CD4-positive, alpha-beta memory T cell (primary cell): ENCODE measurements around the gene FRMD4A. TPM values are rescaled to one million over a fixed set of nuclear protein-coding genes. Genes with fewer than 3 reads are reported as not detected.
A peak's percentile ranks its signal among the peaks of the same experiment; 100 is the strongest.

ENCODE experiments used
- CTCF ChIA-PET: fragments of 350-600 bp; sonication (Branson Sonifier 250); formaldehyde crosslinking; loops from one replicate; lab custom pipeline; 2021; ENCODE audit warnings: inconsistent platforms; ENCODE audit not compliant: partially characterized antibody; lab: Charles Lee
- POLR2A ChIA-PET: fragments of 350-600 bp; sonication (Branson Sonifier 250); formaldehyde crosslinking; loops from one replicate; lab custom pipeline; 2021; ENCODE audit not compliant: partially characterized antibody; lab: Charles Lee
- DNase-seq, 5 donors: peaks; one replicate each; pipeline versions ENCODE4 v3.0.0 to v3.0.0-alpha.2; 2020 to 2022; ENCODE audit warnings: mixed read lengths in 1 of 5
- H3K27ac ChIP-seq: one replicate; pipeline ENCODE4 v1.7.0; 2013; ENCODE audit warnings: low read depth, low read length
- H3K27me3 ChIP-seq: 2 replicates; pipeline ENCODE4 v1.7.0; 2013; ENCODE audit warnings: mild to moderate bottlenecking, low read length, moderate library complexity; ENCODE audit not compliant: insufficient read depth
- H3K36me3 ChIP-seq: 2 replicates; pipeline ENCODE4 v1.7.0; 2013; ENCODE audit warnings: mild to moderate bottlenecking, low read length, moderate library complexity; ENCODE audit not compliant: insufficient read depth
- H3K4me1 ChIP-seq: 2 replicates; pipeline ENCODE4 v1.7.0; 2013; ENCODE audit warnings: mild to moderate bottlenecking, low read length, moderate library complexity; ENCODE audit not compliant: insufficient read depth
- H3K4me3 ChIP-seq, 2 donors: one replicate each; pipeline ENCODE4 v1.7.0; 2013; ENCODE audit warnings: low read length in 2 of 2, mild to moderate bottlenecking in 1 of 2
- H3K9me3 ChIP-seq, 2 donors: one replicate each; pipeline ENCODE4 v1.7.0; 2013; ENCODE audit warnings: low read length in 2 of 2, control low read depth in 1 of 2; ENCODE audit not compliant: control insufficient read depth in 1 of 2
- H3K27ac Mint-ChIP-seq, 7 donors: one replicate each; pipeline ENCODE4 v1.8.0; 2020 to 2021; ENCODE audit warnings: mixed read lengths in 7 of 7, mild to moderate bottlenecking in 6 of 7, inconsistent platforms in 3 of 7, moderate library complexity in 3 of 7
- H3K27me3 Mint-ChIP-seq, 2 donors: one replicate each; pipeline ENCODE4 v1.8.0; 2020 to 2021; ENCODE audit warnings: mixed read lengths in 2 of 2
- H3K36me3 Mint-ChIP-seq, 2 donors: one replicate each; pipeline ENCODE4 v1.8.0; 2020 to 2021; ENCODE audit warnings: mixed read lengths in 2 of 2, inconsistent platforms in 1 of 2, mild to moderate bottlenecking in 1 of 2
- H3K4me1 Mint-ChIP-seq, 4 donors: one replicate each; pipeline ENCODE4 v1.8.0; 2020 to 2021; ENCODE audit warnings: mixed read lengths in 4 of 4, mild to moderate bottlenecking in 1 of 4
- H3K4me3 Mint-ChIP-seq, 8 donors: one replicate each; pipeline ENCODE4 v1.8.0; 2020 to 2021; ENCODE audit warnings: mixed read lengths in 8 of 8, mild to moderate bottlenecking in 7 of 8, moderate library complexity in 6 of 8, inconsistent platforms in 3 of 8
- H3K9me3 Mint-ChIP-seq, 8 donors: one replicate each; pipeline ENCODE4 v1.8.0; 2020 to 2021; ENCODE audit warnings: mixed read lengths in 8 of 8, mild to moderate bottlenecking in 5 of 8, inconsistent platforms in 3 of 8, moderate library complexity in 1 of 8
- intact Hi-C: fragments of 100-400 bp; cut with micrococcal nuclease; formaldehyde crosslinking; loops from one replicate; pipeline ENCODE4 v1.15.1; 2023
- polyA plus RNA-seq, 2 donors: library from polyadenylated mRNA; unstranded; fragments of 300-500 nt; fragmentation: Illumina TruSeq; gene quantifications; one replicate each; pipeline ENCODE4 v1.2.3, GENCODE V29; 2021
- total RNA-seq, 2 experiments: library from RNA; stranded (reverse); gene quantifications; one replicate each; pipeline ENCODE4 v1.2.3, GENCODE V29; 2021

Gene FRMD4A
- total and polyA plus RNA-seq, 4 experiments from 2014 or later: 0.89 to 2.4 (median 1.9) TPM; not detected in 1

GRCh38 chr10:13815756-13816155 lies 515.0 kb downstream of the FRMD4A start:
- H3K9me3 ChIP-seq: no peaks in the 10 kb centered on the region
- no peaks in the 10 kb centered on the region for H3K27me3 ChIP-seq
- H3K36me3 ChIP-seq: no peaks in the 10 kb centered on the region
- H3K4me3 ChIP-seq: no peak overlapping the region
- no peak overlapping the region for H3K27ac ChIP-seq
- intact Hi-C loops: no loop called here
- no peak overlapping the region for H3K27ac Mint-ChIP-seq
- H3K4me3 Mint-ChIP-seq: no peak overlapping the region
- peaks cover 3 to 9% of the 10 kb centered on the region in 2 donors for H3K36me3 Mint-ChIP-seq
- ChIA-PET POLR2A (no interaction called here), CTCF (interaction anchor here (1.1 kb wide), 1 partner anchor 12 kb away, joined by 3 read pairs; no protein-coding TSS in a partner anchor)
- H3K4me1 ChIP-seq: peaks cover 10% of the 10 kb centered on the region
- H3K27me3 Mint-ChIP-seq: no peaks in the 10 kb centered on the region
- H3K9me3 Mint-ChIP-seq: peaks cover 2 to 16% (median 9%) of the 10 kb centered on the region in 8 donors
- peaks cover 6 to 11% (median 9%) of the 10 kb centered on the region in 4 donors for H3K4me1 Mint-ChIP-seq
- DNase-seq: no peak

DNA sequence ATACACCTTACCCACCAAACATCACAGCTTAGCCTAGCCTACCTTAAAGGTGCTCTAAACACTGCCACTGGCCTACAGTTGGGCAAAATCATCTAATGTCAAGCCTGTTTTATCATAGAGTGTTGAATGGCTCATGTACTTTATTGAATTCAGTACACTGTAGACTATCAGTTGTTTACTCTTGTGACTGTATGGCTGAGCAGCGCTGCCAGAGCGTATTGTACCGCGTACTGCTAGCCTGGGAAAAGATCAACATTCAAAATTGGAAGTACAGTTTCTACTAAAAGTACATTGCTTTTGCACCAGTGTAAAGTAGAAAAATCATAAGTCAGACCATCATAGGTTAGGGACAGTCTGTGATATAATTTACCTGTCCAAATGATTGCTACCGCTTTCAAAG lies 517.2 kb downstream of the FRMD4A start:
- Histone ChIP-seq H3K27ac (no peak overlapping the region), H3K27me3 (no peaks in the 10 kb centered on the region), H3K4me1 (peaks cover 7% of the 10 kb centered on the region), H3K4me3 (no peak overlapping the region), H3K9me3 (no peaks in the 10 kb centered on the region), H3K36me3 (no peaks in the 10 kb centered on the region)
- Mint-ChIP-seq H3K36me3 (peaks cover 3 to 9% of the 10 kb centered on the region in 2 donors), H3K27me3 (no peaks in the 10 kb centered on the region), H3K4me1 (peaks cover 4 to 17% (median 9%) of the 10 kb centered on the region in 4 donors), H3K4me3 (no peak overlapping the region), H3K9me3 (peaks cover 2 to 14% (median 5%) of the 10 kb centered on the region in 8 donors), H3K27ac (no peak overlapping the region)
- DNase-seq: no peak
- CTCF ChIA-PET: no interaction called here
- intact Hi-C loops: no loop called here
- POLR2A ChIA-PET: no interaction called here

- H3K36me3 ChIP-seq: no peaks in the 10 kb centered on the region
- Mint-ChIP-seq H3K9me3 (peaks cover 0 to 14% (median 4%) of the 10 kb centered on the region in 8 donors), H3K36me3 (peaks cover 3 to 5% of the 10 kb centered on the region in 2 donors), H3K4me1 (peaks cover 4 to 17% (median 9%) of the 10 kb centered on the region in 4 donors), H3K4me3 (no peak overlapping the region), H3K27ac (no peak overlapping the region), H3K27me3 (no peaks in the 10 kb centered on the region)
- CTCF ChIA-PET: interaction anchor here (1.1 kb wide), 1 partner anchor 385 kb away, joined by 3 read pairs; no protein-coding TSS in a partner anchor
- POLR2A ChIA-PET: no interaction called here
- no peak overlapping the region for H3K27ac ChIP-seq
- H3K4me3 ChIP-seq: no peak overlapping the region
- DNase-seq: no peak
- H3K27me3 ChIP-seq: no peaks in the 10 kb centered on the region
- H3K9me3 ChIP-seq: no peaks in the 10 kb centered on the region
- intact Hi-C loops: no loop called here
- peaks cover 7% of the 10 kb centered on the region for H3K4me1 ChIP-seq
Observed at GRCh38 chr10:13812804-13813203, 517.9 kb downstream of the FRMD4A start.

- no peak for DNase-seq
- H3K36me3 ChIP-seq: no peaks in the 10 kb centered on the region
- H3K4me1 ChIP-seq: peaks cover 10% of the 10 kb centered on the region
- no peaks in the 10 kb centered on the region for H3K36me3 Mint-ChIP-seq
- intact Hi-C loops: no loop called here
- H3K27me3 Mint-ChIP-seq: no peaks in the 10 kb centered on the region
- POLR2A ChIA-PET: no interaction called here
- no peak overlapping the region for H3K4me3 ChIP-seq
- peaks cover 7 to 21% (median 12%) of the 10 kb centered on the region in 4 donors for H3K4me1 Mint-ChIP-seq
- CTCF ChIA-PET: interaction anchor here (0.6 kb wide), 1 partner anchor 1139 kb away, joined by 4 read pairs; no protein-coding TSS in a partner anchor
- no peak overlapping the region for H3K4me3 Mint-ChIP-seq
- no peaks in the 10 kb centered on the region for H3K9me3 Mint-ChIP-seq
- H3K27me3 ChIP-seq: no peaks in the 10 kb centered on the region
- H3K9me3 ChIP-seq: no peaks in the 10 kb centered on the region
- H3K27ac Mint-ChIP-seq: no peak overlapping the region
- H3K27ac ChIP-seq: no peak overlapping the region
Observed at GRCh38 chr10:13810568-13810967, 520.2 kb downstream of the FRMD4A start.

DNA sequence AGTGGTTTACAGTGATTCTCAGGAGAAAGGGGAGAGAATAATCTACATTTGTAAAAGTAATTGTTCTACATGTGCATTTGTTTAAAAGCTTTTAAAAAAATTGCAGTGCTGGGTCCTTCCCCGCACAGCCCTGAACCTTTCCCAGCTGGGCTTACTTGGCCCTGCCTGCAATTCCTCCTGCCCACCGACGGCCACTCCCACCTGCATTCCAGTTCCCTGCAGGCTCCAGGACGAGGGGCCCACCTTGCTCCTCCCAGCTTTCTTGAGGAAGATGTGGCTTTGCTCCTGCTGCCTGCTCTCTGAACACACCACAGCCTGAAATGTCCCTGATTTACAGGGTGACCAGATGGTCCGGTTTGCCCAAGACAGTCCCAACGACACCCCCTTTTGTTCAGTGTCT lies 521.3 kb downstream of the FRMD4A start:
- intact Hi-C loops: no loop called here
- Mint-ChIP-seq H3K4me1 (peaks cover 7 to 21% (median 12%) of the 10 kb centered on the region in 4 donors), H3K27ac (peak overlapping the region in 3 of 7 donors; percentile 5 to 87 (median 70)), H3K36me3 (no peaks in the 10 kb centered on the region), H3K9me3 (no peaks in the 10 kb centered on the region), H3K4me3 (no peak overlapping the region), H3K27me3 (no peaks in the 10 kb centered on the region)
- no peak for DNase-seq
- no peaks in the 10 kb centered on the region for H3K36me3 ChIP-seq
- peaks cover 10% of the 10 kb centered on the region for H3K4me1 ChIP-seq
- no peak overlapping the region for H3K4me3 ChIP-seq
- ChIA-PET CTCF (no interaction called here), POLR2A (no interaction called here)
- no peaks in the 10 kb centered on the region for H3K27me3 ChIP-seq
- no peaks in the 10 kb centered on the region for H3K9me3 ChIP-seq
- no peak overlapping the region for H3K27ac ChIP-seq

DNA sequence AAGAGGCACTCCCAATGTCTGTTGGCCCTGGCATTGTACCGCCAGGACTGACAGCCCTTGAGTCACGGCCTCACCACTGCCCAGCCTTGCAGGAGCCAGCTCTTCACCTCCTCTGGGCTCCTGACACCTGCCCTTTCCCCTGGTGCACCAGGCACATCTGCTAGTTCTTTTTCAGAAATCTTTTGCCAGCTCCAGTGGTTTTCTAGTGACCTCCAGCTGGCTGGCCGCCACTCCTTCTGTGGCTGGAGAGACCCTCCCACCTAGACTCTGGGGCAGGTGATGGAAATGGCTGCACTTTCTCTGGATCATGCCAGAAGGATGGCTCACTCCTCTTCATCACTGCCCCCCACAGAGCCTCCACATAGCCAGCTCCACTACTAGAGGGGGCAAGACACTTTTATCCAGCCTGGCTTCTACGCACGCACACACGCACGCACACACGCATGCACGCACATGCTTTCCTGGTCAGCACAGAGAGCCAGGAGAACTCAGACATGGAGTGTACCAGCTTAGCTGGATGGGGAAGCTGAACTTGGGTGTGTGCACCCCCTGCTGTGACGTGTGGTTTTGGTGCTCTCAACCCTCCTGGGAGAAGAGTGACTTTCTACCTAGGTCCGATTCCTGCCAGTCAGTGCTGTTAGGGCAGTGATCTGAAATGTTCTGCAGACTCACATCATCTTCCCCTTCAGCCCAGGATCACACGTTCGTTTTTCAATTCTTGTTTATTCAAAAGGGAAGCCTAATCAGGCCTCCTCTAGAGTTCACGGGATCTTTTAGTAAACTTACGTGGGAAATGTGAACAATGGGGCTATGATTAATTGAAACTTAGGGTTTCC lies 522.0 kb downstream of the FRMD4A start:
- CTCF ChIA-PET: no interaction called here

DNA sequence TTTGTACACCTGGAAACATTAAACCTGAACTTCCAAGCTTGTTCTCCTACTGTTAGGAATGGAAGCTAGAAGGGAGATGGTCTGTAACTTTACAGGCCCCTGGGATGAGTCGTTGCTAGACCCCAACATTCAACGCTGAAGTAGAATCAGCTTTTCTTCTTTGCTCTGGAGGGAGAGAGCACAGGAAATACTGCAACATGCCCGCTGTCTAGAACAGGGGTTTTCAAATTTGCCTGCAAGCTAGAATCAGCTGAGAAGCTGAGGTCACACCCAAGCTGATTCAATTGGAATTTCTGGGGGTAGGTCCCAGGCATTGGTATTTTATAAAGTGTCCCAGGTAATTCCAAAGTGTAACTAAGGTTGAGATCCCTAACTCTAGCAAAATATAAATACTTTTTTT lies 524.3 kb downstream of the FRMD4A start:
- Histone ChIP-seq H3K9me3 (no peaks in the 10 kb centered on the region), H3K27ac (no peak overlapping the region), H3K4me1 (peaks cover 10% of the 10 kb centered on the region), H3K4me3 (no peak overlapping the region), H3K36me3 (no peaks in the 10 kb centered on the region), H3K27me3 (no peaks in the 10 kb centered on the region)
- Mint-ChIP-seq H3K4me3 (no peak overlapping the region), H3K36me3 (no peaks in the 10 kb centered on the region), H3K27ac (peak overlapping the region in 2 of 7 donors; percentile 37 to 55), H3K27me3 (peaks cover 0 to 2% of the 10 kb centered on the region in 2 donors), H3K9me3 (no peaks in the 10 kb centered on the region), H3K4me1 (peaks cover 6 to 20% (median 13%) of the 10 kb centered on the region in 4 donors)
- POLR2A ChIA-PET: no interaction called here
- no peak for DNase-seq
- CTCF ChIA-PET: interaction anchor here (1.4 to 1.7 kb wide), 2 partner anchors 19 to 22 kb away, joined by 4 to 5 read pairs; no protein-coding TSS in a partner anchor
- intact Hi-C loops: no loop called here

More for the DNA sequence above, 522.0 kb downstream of the FRMD4A start:
- Histone ChIP-seq H3K4me3 (no peak overlapping the region), H3K9me3 (no peaks in the 10 kb centered on the region), H3K4me1 (peaks cover 10% of the 10 kb centered on the region), H3K27ac (no peak overlapping the region), H3K27me3 (no peaks in the 10 kb centered on the region), H3K36me3 (no peaks in the 10 kb centered on the region)
- Mint-ChIP-seq H3K27ac (no peak overlapping the region), H3K27me3 (no peaks in the 10 kb centered on the region), H3K4me3 (peak overlapping the region in 2 of 8 donors; percentile 8 to 13), H3K36me3 (no peaks in the 10 kb centered on the region), H3K4me1 (peaks cover 7 to 21% (median 12%) of the 10 kb centered on the region in 4 donors), H3K9me3 (no peaks in the 10 kb centered on the region)
- POLR2A ChIA-PET: no interaction called here
- no peak for DNase-seq
- intact Hi-C loops: no loop called here
